Measurements from ENCODE around the gene RAP1GDS1. TPM values are rescaled to one million over a fixed set of nuclear protein-coding genes. Genes with fewer than 3 reads are reported as not detected.

Gene RAP1GDS1
- polyA plus RNA-seq, 3 donors: 23.6 to 37.9 (median 37.8) TPM

DNA sequence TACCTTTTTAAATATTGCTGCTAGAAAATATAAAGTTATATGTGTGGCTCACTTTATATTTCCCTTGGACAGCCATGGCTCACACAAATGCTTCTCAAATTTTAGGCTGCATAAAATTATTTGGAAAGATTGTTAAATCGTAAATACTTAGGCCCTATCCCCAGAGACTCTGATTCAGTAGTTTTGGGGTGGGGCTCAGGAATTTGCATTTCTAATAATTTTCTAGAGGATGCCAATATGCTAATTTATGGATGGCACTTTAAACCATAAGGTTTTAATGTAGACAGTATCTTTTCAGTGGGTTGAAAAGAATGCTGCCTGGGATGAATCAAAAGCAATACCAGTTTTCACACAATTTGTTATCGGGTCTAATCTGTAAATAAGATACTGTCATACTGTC is 49.7 kb downstream of the RAP1GDS1 start:
- H3K79me2 ChIP-seq (ENCODE audit: insufficient read depth, low read length): no peaks in the 10 kb centered on the region
- H3K9ac ChIP-seq (ENCODE audit: insufficient read depth, low read length, poor library complexity, severe bottlenecking): no peak overlapping the region
- no peaks in the 10 kb centered on the region for H3K27me3 Mint-ChIP-seq (ENCODE audit: low read depth in 3 of 3)
- H3K36me3 ChIP-seq (replicated peaks in 1 of 2; ENCODE audit: control insufficient read depth in 1 of 2, insufficient read depth in 2 of 2, low read length in 2 of 2): no peaks in the 10 kb centered on the region
- H3K27ac Mint-ChIP-seq: no peak overlapping the region
- H3K4me1 Mint-ChIP-seq: no peaks in the 10 kb centered on the region
- H2AFZ ChIP-seq (ENCODE audit: insufficient read depth, low read depth, low read length, poor library complexity, severe bottlenecking): no peak overlapping the region
- no peaks in the 10 kb centered on the region for H3K4me1 ChIP-seq (ENCODE audit: control insufficient read depth in 1 of 2, insufficient read depth in 2 of 2, low read length in 2 of 2)
- TF ChIP-seq, protein P1, sequence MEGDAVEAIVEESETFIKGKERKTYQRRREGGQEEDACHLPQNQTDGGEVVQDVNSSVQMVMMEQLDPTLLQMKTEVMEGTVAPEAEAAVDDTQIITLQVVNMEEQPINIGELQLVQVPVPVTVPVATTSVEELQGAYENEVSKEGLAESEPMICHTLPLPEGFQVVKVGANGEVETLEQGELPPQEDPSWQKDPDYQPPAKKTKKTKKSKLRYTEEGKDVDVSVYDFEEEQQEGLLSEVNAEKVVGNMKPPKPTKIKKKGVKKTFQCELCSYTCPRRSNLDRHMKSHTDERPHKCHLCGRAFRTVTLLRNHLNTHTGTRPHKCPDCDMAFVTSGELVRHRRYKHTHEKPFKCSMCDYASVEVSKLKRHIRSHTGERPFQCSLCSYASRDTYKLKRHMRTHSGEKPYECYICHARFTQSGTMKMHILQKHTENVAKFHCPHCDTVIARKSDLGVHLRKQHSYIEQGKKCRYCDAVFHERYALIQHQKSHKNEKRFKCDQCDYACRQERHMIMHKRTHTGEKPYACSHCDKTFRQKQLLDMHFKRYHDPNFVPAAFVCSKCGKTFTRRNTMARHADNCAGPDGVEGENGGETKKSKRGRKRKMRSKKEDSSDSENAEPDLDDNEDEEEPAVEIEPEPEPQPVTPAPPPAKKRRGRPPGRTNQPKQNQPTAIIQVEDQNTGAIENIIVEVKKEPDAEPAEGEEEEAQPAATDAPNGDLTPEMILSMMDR (IDR thresholded peaks at IDR 0.05): no peak
- H3K9me3 Mint-ChIP-seq: peaks cover 0 to 5% (median 0%) of the 10 kb centered on the region in 7 donors
- H3K4me3 Mint-ChIP-seq: no peak overlapping the region
- no peaks in the 10 kb centered on the region for H3K27me3 ChIP-seq (ENCODE audit: control insufficient read depth in 2 of 2, insufficient read depth in 2 of 2, low read length in 2 of 2)
- no peak overlapping the region for H3K4me3 ChIP-seq (replicated peaks in 1 of 3; ENCODE audit: low read depth in 2 of 3, low read length in 3 of 3)
- H3K27ac ChIP-seq (ENCODE audit: low read depth in 1 of 2, low read length in 2 of 2): no peak overlapping the region
- peaks cover 0 to 3% of the 10 kb centered on the region in 2 donors for H3K36me3 Mint-ChIP-seq
- H3K9me3 ChIP-seq (replicated peaks in 1 of 2; ENCODE audit: control insufficient read depth in 1 of 2, insufficient read depth in 1 of 2, low read length in 2 of 2): no peaks in the 10 kb centered on the region
- DNase-seq: no peak
- intact Hi-C loops (cut with micrococcal nuclease): no loop called here
- no peak overlapping the region for H3K4me2 ChIP-seq (replicated peaks; ENCODE audit: extremely low read depth, low read length, poor library complexity, severe bottlenecking)
- peaks cover 9% of the 10 kb centered on the region for H4K20me1 ChIP-seq (ENCODE audit: insufficient read depth, low read length)
- WGBS (ENCODE audit: insufficient coverage): no CpG with 5 or more reads among the region's 2 CpGs

DNA sequence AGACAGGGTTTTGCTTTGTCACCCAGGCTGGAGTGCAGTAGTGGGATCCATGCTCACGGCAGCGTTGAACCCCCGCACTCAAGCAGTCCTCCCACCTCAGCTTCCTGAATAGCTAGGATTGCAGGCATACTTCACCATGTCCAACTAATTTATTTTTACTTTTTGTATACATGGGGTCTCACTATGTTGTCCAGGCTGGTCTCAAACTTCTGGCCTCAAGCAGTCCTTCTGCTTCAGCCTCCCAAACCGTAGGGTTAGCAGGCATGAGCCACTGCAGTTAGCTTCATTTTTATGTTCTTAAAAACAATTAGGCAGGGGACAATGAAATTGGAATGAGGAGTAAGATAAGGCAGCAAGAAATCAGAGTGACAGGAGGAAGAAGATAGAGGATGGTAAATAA is 50.5 kb downstream of the RAP1GDS1 start:
- TF ChIP-seq, protein P1 (IDR thresholded peaks at IDR 0.05): no peak
- Histone ChIP-seq H3K9me3 (replicated peaks in 1 of 2; ENCODE audit: control insufficient read depth in 1 of 2, insufficient read depth in 1 of 2, low read length in 2 of 2) (no peaks in the 10 kb centered on the region), H3K27ac (ENCODE audit: low read depth in 1 of 2, low read length in 2 of 2) (no peak overlapping the region), H3K4me3 (replicated peaks in 1 of 3; ENCODE audit: low read depth in 2 of 3, low read length in 3 of 3) (no peak overlapping the region), H3K4me2 (replicated peaks; ENCODE audit: extremely low read depth, low read length, poor library complexity, severe bottlenecking) (no peak overlapping the region), H3K4me1 (ENCODE audit: control insufficient read depth in 1 of 2, insufficient read depth in 2 of 2, low read length in 2 of 2) (no peaks in the 10 kb centered on the region), H3K9ac (ENCODE audit: insufficient read depth, low read length, poor library complexity, severe bottlenecking) (no peak overlapping the region), H3K36me3 (replicated peaks in 1 of 2; ENCODE audit: control insufficient read depth in 1 of 2, insufficient read depth in 2 of 2, low read length in 2 of 2) (no peaks in the 10 kb centered on the region), H3K79me2 (ENCODE audit: insufficient read depth, low read length) (no peaks in the 10 kb centered on the region), H2AFZ (ENCODE audit: insufficient read depth, low read depth, low read length, poor library complexity, severe bottlenecking) (no peak overlapping the region), H4K20me1 (ENCODE audit: insufficient read depth, low read length) (peaks cover 5% of the 10 kb centered on the region), H3K27me3 (ENCODE audit: control insufficient read depth in 2 of 2, insufficient read depth in 2 of 2, low read length in 2 of 2) (no peaks in the 10 kb centered on the region)
- DNase-seq: no peak
- intact Hi-C loops (cut with micrococcal nuclease): no loop called here
- Mint-ChIP-seq H3K27ac (peak overlapping the region in 1 of 7 donors; percentile 2), H3K36me3 (peaks cover 0 to 3% of the 10 kb centered on the region in 2 donors), H3K9me3 (peaks cover 0 to 5% (median 0%) of the 10 kb centered on the region in 7 donors), H3K4me3 (no peak overlapping the region), H3K4me1 (no peaks in the 10 kb centered on the region), H3K27me3 (ENCODE audit: low read depth in 3 of 3) (no peaks in the 10 kb centered on the region)
- WGBS (ENCODE audit: insufficient coverage): no CpG with 5 or more reads among the region's 4 CpGs

All from CD14-positive monocyte (primary cell).